Measurements from ENCODE around the gene ALOX5AP.

- TF ChIP-seq, protein P1, sequence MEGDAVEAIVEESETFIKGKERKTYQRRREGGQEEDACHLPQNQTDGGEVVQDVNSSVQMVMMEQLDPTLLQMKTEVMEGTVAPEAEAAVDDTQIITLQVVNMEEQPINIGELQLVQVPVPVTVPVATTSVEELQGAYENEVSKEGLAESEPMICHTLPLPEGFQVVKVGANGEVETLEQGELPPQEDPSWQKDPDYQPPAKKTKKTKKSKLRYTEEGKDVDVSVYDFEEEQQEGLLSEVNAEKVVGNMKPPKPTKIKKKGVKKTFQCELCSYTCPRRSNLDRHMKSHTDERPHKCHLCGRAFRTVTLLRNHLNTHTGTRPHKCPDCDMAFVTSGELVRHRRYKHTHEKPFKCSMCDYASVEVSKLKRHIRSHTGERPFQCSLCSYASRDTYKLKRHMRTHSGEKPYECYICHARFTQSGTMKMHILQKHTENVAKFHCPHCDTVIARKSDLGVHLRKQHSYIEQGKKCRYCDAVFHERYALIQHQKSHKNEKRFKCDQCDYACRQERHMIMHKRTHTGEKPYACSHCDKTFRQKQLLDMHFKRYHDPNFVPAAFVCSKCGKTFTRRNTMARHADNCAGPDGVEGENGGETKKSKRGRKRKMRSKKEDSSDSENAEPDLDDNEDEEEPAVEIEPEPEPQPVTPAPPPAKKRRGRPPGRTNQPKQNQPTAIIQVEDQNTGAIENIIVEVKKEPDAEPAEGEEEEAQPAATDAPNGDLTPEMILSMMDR (conservative IDR thresholded peaks at IDR 0.05 in 1 of 2, IDR thresholded peaks at IDR 0.05 in 1 of 2; ENCODE audit: low read depth in 1 of 2, low read length in 2 of 2), result no peak
- TF ChIP-seq EZH2 (IDR thresholded peaks at IDR 0.05; ENCODE audit: low read length, missing control alignments), result no peak
These were observed 1.3 kb downstream of the ALOX5AP start for GRCh38 chr13:30736461-30737320.

Data from fibroblast of lung (primary cell).